Liver (tissue), 9 donors: ENCODE data around the gene OAS1. TPM values are rescaled to one million over a fixed set of nuclear protein-coding genes. Genes with fewer than 3 reads are reported as not detected.

Experiments used
- DNase-seq: peaks from one replicate; pipeline ENCODE4 v3.0.0-alpha.2; 2017; ENCODE audit warnings: low spot score
- H3K27ac ChIP-seq, 2 donors: one replicate each; pipeline ENCODE4 v1.7.0; 2013; ENCODE audit warnings: inconsistent platforms in 2 of 2, low read length in 2 of 2, control low read depth in 1 of 2, low read depth in 1 of 2, mild to moderate bottlenecking in 1 of 2
- H3K27me3 ChIP-seq, 4 donors: one replicate each; pipeline versions ENCODE4 v1.6.1 to v1.7.0; 2013; ENCODE audit warnings: low read length in 3 of 4, inconsistent platforms in 1 of 4, mild to moderate bottlenecking in 1 of 4, moderate library complexity in 1 of 4; ENCODE audit not compliant: control insufficient read depth in 4 of 4, insufficient read depth in 4 of 4
- H3K36me3 ChIP-seq, 4 donors: one replicate each; pipeline versions ENCODE4 v1.6.1 to v1.7.0; 2013; ENCODE audit warnings: low read length in 3 of 4, mild to moderate bottlenecking in 3 of 4, low read depth in 1 of 4, moderate library complexity in 1 of 4; ENCODE audit not compliant: control insufficient read depth in 4 of 4, insufficient read depth in 3 of 4
- H3K4me1 ChIP-seq, 4 donors: one replicate each; pipeline versions ENCODE4 v1.6.1 to v1.7.0; 2013; ENCODE audit warnings: low read length in 3 of 4, mild to moderate bottlenecking in 3 of 4, moderate library complexity in 1 of 4; ENCODE audit not compliant: control insufficient read depth in 4 of 4, insufficient read depth in 4 of 4
- H3K4me3 ChIP-seq, 3 donors: one replicate each; pipeline versions ENCODE4 v1.6.1 to v1.7.0; 2013; ENCODE audit warnings: low read length in 3 of 3, control low read depth in 1 of 3, low read depth in 1 of 3, mild to moderate bottlenecking in 1 of 3
- H3K9ac ChIP-seq, 2 donors: one replicate each; pipeline ENCODE4 v1.7.0; 2013; ENCODE audit warnings: low read length in 2 of 2, mild to moderate bottlenecking in 2 of 2, moderate library complexity in 2 of 2, control low read depth in 1 of 2, low read depth in 1 of 2
- H3K9me3 ChIP-seq, 4 donors: one replicate each; pipeline versions ENCODE4 v1.6.1 to v1.7.0; 2013; ENCODE audit warnings: low read length in 3 of 4; ENCODE audit not compliant: control insufficient read depth in 4 of 4
- ATF3 ChIP-seq: IDR thresholded peaks from 2 replicates; pipeline ENCODE4 v1.6.1; 2016; ENCODE audit warnings: antibody characterized with exemption
- CTCF ChIP-seq: fragments of 150-350 bp; IDR thresholded peaks from 2 replicates; pipeline ENCODE4 v1.5.1; 2017; ENCODE audit warnings: improper control_type of control experiment, low read depth, low read length; ENCODE audit not compliant: missing input control
- FOXA2 ChIP-seq: IDR thresholded peaks from 2 replicates; pipeline ENCODE4 v1.6.1; 2016; ENCODE audit warnings: antibody characterized with exemption
- HNF4A ChIP-seq, 2 donors: conservative IDR thresholded peaks; 2 replicates each; pipeline ENCODE4 v1.6.1; 2016; ENCODE audit warnings: antibody characterized with exemption in 2 of 2, mild to moderate bottlenecking in 2 of 2
- HNF4G ChIP-seq: IDR thresholded peaks from 2 replicates; pipeline ENCODE4 v1.6.1; 2016; ENCODE audit warnings: antibody characterized with exemption
- JUND ChIP-seq, 2 donors: IDR thresholded peaks; 2 replicates each; pipeline ENCODE4 v1.6.1; 2016; ENCODE audit warnings: antibody characterized with exemption in 2 of 2
- MAX ChIP-seq: IDR thresholded peaks from 2 replicates; pipeline ENCODE4 v1.6.1; 2016; ENCODE audit warnings: antibody characterized with exemption
- NR2F2 ChIP-seq: IDR thresholded peaks from 2 replicates; pipeline ENCODE4 v1.6.1; 2016; ENCODE audit warnings: antibody characterized with exemption
- REST ChIP-seq: IDR thresholded peaks from 2 replicates; pipeline ENCODE4 v1.6.1; 2016; ENCODE audit warnings: antibody characterized with exemption, mild to moderate bottlenecking
- SP1 ChIP-seq: IDR thresholded peaks from 2 replicates; pipeline ENCODE4 v1.6.1; 2018; ENCODE audit warnings: antibody characterized with exemption, mild to moderate bottlenecking
- ZBTB33 ChIP-seq: IDR thresholded peaks from 2 replicates; pipeline ENCODE4 v1.6.1; 2016; ENCODE audit warnings: antibody characterized with exemption
- WGBS: extraction: QIAGEN DNeasy Blood & Tissue Kit; methylation state at CpG from one replicate; pipeline ENCODE4 v1.1.7; 2013; 5-methylcytosine and 5-hydroxymethylcytosine counted together
- polyA plus RNA-seq, 2 donors: library from polyadenylated mRNA; stranded (reverse) in 1 of 2; unstranded in 1 of 2; fragments of 200-250 nt in 1 of 2; fragments of >200 nt in 1 of 2; fragmentation: Nextera tagmentation in 1 of 2; extraction: Ambion mirVana in 1 of 2; gene quantifications; one replicate each; pipeline versions ENCODE4 v1.2.1 to v1.2.3, GENCODE V29; 2013 to 2015
- total RNA-seq, 2 donors: library from RNA; depleted of rRNA; stranded (reverse); fragments of >200 nt; gene quantifications; one replicate each; pipeline ENCODE4 v1.2.3, GENCODE V29; 2014
- donor health status: healthy.
- donor health status: healthy.
- donor health status: healthy.
- donor health status: healthy.
- donor health status: healthy.

Gene OAS1
- total and polyA plus RNA-seq, 4 donors = 20.5 to 26.0 (median 23.4) TPM

- Histone ChIP-seq H3K27me3 (no peaks in the 10 kb centered on the region), H3K9me3 (no peaks in the 10 kb centered on the region), H3K9ac (no peak overlapping the region), H3K4me3 (no peak overlapping the region), H3K27ac (no peak overlapping the region), H3K36me3 (no peaks in the 10 kb centered on the region), H3K4me1 (peaks cover 3 to 18% (median 14%) of the 10 kb centered on the region in 4 donors)
- no peak for DNase-seq
- TF ChIP-seq REST (no peak), ZBTB33 (no peak), CTCF (no peak)
- WGBS = 50% methylated on average over 2 of the region's 2 CpGs
These were observed 30.2 kb downstream of the OAS1 start for GRCh38 chr12:112936927-112937326.

GRCh38 chr12:112937741-112938719 is 31.3 kb downstream of the OAS1 start, which contains the start of gene OAS3:
Gene OAS3 (plus strand): TSS chr12:112938474. CDS start chr12:112938531, 57 bp downstream.
- WGBS = 10% methylated on average over 50 of the region's 50 CpGs
- H3K36me3 ChIP-seq = no peaks in the 10 kb centered on the region
- H3K9me3 ChIP-seq = no peaks in the 10 kb centered on the region
- peaks cover 3 to 18% (median 14%) of the 10 kb centered on the region in 4 donors for H3K4me1 ChIP-seq
- DNase-seq = peak; percentile 60
- peak within 1 kb of the TSS; percentile 62 to 82 for H3K9ac ChIP-seq
- H3K27ac ChIP-seq = peak within 1 kb of the TSS; percentile 61 to 66
- H3K27me3 ChIP-seq = no peaks in the 10 kb centered on the region
- H3K4me3 ChIP-seq = peak within 1 kb of the TSS; percentile 66 to 84 (median 82)
- peak; percentile 56 for TF ChIP-seq REST
- peak; percentile 45 for TF ChIP-seq NR2F2
- TF ChIP-seq HNF4G = peak; percentile 28
- TF ChIP-seq CTCF = peak; percentile 6
- TF ChIP-seq ZBTB33 = peak; percentile 47
- TF ChIP-seq FOXA2 = no peak
- TF ChIP-seq JUND (IDR thresholded peaks at IDR 0.05) = peak in 1 of 2 donors; percentile 29
- TF ChIP-seq MAX = peak; percentile 99
- peak; percentile 57 to 65 for TF ChIP-seq HNF4A (conservative IDR thresholded peaks at IDR 0.05)
- TF ChIP-seq SP1 = peak; percentile 82
- no peak for TF ChIP-seq ATF3
